Upper lobe of left lung (tissue), 4 donors: ENCODE results near the gene MTMR1.

Source experiments
- POLR2AphosphoS5 ChIP-seq, 2 donors: sonication (generic); formaldehyde crosslinking; IDR thresholded peaks; one replicate each; pipeline ENCODE4 v1.5.1; 2017; ENCODE audit warnings: antibody characterized with exemption in 2 of 2
- TF ChIP-seq, protein P1 (sequence below), 6 experiments: fragments of 450-650 bp in 4 of 6; fragments of 200-600 bp in 2 of 6; sonication (generic) in 2 of 6; IDR thresholded peaks; one replicate each; pipeline ENCODE4 v1.5.1; 2016 to 2019; ENCODE audit warnings: antibody characterized with exemption in 6 of 6

DNA sequence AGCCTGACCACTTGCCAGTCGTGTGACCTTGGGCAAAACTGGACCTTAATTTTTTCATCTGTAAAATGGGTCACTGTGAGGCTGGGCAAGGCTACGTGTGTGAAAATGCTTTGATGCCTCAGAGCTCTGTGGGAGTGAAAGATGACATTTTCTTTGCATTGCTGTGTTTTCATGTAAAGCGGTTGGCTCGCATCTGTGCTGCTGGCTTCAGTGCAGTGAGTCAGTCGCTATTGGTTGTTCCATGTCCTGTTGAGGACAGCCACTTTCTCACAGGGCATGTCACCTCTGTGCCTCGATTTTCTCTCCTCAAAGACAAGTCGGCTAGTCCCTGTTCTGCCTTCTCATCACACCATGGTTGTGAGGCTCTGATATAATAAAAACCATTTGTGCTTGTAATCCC, 4.4 kb downstream of the MTMR1 start:
- TF ChIP-seq POLR2AphosphoS5 (IDR thresholded peaks at IDR 0.05): no peak
- TF ChIP-seq, protein P1, sequence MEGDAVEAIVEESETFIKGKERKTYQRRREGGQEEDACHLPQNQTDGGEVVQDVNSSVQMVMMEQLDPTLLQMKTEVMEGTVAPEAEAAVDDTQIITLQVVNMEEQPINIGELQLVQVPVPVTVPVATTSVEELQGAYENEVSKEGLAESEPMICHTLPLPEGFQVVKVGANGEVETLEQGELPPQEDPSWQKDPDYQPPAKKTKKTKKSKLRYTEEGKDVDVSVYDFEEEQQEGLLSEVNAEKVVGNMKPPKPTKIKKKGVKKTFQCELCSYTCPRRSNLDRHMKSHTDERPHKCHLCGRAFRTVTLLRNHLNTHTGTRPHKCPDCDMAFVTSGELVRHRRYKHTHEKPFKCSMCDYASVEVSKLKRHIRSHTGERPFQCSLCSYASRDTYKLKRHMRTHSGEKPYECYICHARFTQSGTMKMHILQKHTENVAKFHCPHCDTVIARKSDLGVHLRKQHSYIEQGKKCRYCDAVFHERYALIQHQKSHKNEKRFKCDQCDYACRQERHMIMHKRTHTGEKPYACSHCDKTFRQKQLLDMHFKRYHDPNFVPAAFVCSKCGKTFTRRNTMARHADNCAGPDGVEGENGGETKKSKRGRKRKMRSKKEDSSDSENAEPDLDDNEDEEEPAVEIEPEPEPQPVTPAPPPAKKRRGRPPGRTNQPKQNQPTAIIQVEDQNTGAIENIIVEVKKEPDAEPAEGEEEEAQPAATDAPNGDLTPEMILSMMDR (IDR thresholded peaks at IDR 0.05): no peak
